IMR-90 (cell line): Measurements from ENCODE around the gene MYO9A. TPM values are rescaled to one million over a fixed set of nuclear protein-coding genes. Genes with fewer than 3 reads are reported as not detected.

Experiments used
- ATAC-seq: fragments of 200-7000 bp; cut with Tn5 transposase; 2 replicates; pipeline ENCODE4 v1.9.1; 2020; ENCODE audit warnings: low read depth, mild to moderate bottlenecking, moderate library complexity
- BruUV-seq: library from RNA; stranded (reverse); fragments of 400-500 nt; replicated peaks from 2 replicates; lab custom pipeline; 2021; lab: Mats Ljungman, UMichigan
- CTCF ChIA-PET: fragments of 300-600 bp; formaldehyde crosslinking; extraction: SDS; loops from one replicate; lab custom pipeline; 2021; ENCODE audit warnings: antibody characterized with exemption; lab: Yijun Ruan, JAX
- POLR2A ChIA-PET: fragments of 300-600 bp; sonication (Branson Sonifier 250); formaldehyde crosslinking; loops from one replicate; lab custom pipeline; 2022; ENCODE audit warnings: antibody characterized with exemption; ENCODE audit not compliant: unreplicated experiment; lab: Charles Lee
- DNase-seq: peaks from one replicate; pipeline ENCODE4 v3.0.0; 2013
- H2AFZ ChIP-seq: replicated peaks from 2 replicates; pipeline ENCODE3; 2013; ENCODE audit warnings: low read length, mild to moderate bottlenecking; ENCODE audit not compliant: poor library complexity
- H2AK5ac ChIP-seq: 2 replicates; pipeline ENCODE4 v1.6.1; 2013; ENCODE audit warnings: low read depth, low read length, inconsistent platforms
- H2AK9ac ChIP-seq: replicated peaks from 2 replicates; pipeline ENCODE3; 2013; ENCODE audit warnings: mild to moderate bottlenecking, low read depth, low read length, moderate library complexity; ENCODE audit not compliant: poor library complexity
- H2BK120ac ChIP-seq: 2 replicates; pipeline ENCODE4 v1.6.1; 2013; ENCODE audit warnings: low read depth, low read length, inconsistent platforms
- H2BK15ac ChIP-seq: 3 replicates; pipeline ENCODE4 v1.6.1; 2013; ENCODE audit warnings: low read depth, low read length, inconsistent platforms
- H2BK20ac ChIP-seq: 2 replicates; pipeline ENCODE4 v1.6.1; 2013; ENCODE audit warnings: low read depth, mild to moderate bottlenecking, inconsistent platforms, low read length, moderate library complexity
- H2BK5ac ChIP-seq: 2 replicates; pipeline ENCODE4 v1.6.1; 2013; ENCODE audit warnings: mild to moderate bottlenecking, low read depth, low read length, inconsistent platforms; ENCODE audit not compliant: poor library complexity, severe bottlenecking
- H3K14ac ChIP-seq: replicated peaks from 2 replicates; pipeline ENCODE4 v1.6.1; 2013; ENCODE audit warnings: low read depth, low read length, inconsistent platforms
- H3K18ac ChIP-seq: 2 replicates; pipeline ENCODE4 v1.6.1; 2013; ENCODE audit warnings: low read depth, low read length, control low read depth
- H3K23ac ChIP-seq: 2 replicates; pipeline ENCODE4 v1.6.1; 2013; ENCODE audit warnings: low read depth, low read length, inconsistent platforms
- H3K27ac ChIP-seq: 2 replicates; pipeline ENCODE4 v1.5.1; 2013; ENCODE audit warnings: mild to moderate bottlenecking, control low read depth, low read length; ENCODE audit not compliant: insufficient read depth
- H3K27me3 ChIP-seq: 2 replicates; pipeline ENCODE4 v1.6.1; 2013; ENCODE audit warnings: low read length; ENCODE audit not compliant: control insufficient read depth, insufficient read depth
- H3K36me3 ChIP-seq: 2 replicates; pipeline ENCODE4 v1.6.1; 2013; ENCODE audit warnings: low read length, mixed read lengths; ENCODE audit not compliant: control insufficient read depth, insufficient read depth
- H3K4ac ChIP-seq: 2 replicates; pipeline ENCODE4 v1.6.1; 2013; ENCODE audit warnings: low read depth, low read length, inconsistent platforms
- H3K4me1 ChIP-seq: 2 replicates; pipeline ENCODE4 v1.6.1; 2013; ENCODE audit warnings: low read length, mixed read lengths; ENCODE audit not compliant: control insufficient read depth, insufficient read depth
- H3K4me2 ChIP-seq: 2 replicates; pipeline ENCODE4 v1.6.1; 2013; ENCODE audit warnings: low read depth, mild to moderate bottlenecking, control low read depth, low read length, moderate library complexity
- H3K4me3 ChIP-seq: 2 replicates; pipeline ENCODE4 v1.5.1; 2013; ENCODE audit warnings: low read depth, mild to moderate bottlenecking, control low read depth, low read length, moderate library complexity; ENCODE audit not compliant: insufficient read depth
- H3K56ac ChIP-seq: 2 replicates; pipeline ENCODE4 v1.6.1; 2013; ENCODE audit warnings: low read length, inconsistent platforms; ENCODE audit not compliant: insufficient read depth; ENCODE audit errors: extremely low read depth
- H3K79me1 ChIP-seq, 2 experiments: 2 replicates each; pipeline ENCODE4 v1.6.1; 2013; ENCODE audit warnings: low read length in 2 of 2, inconsistent platforms in 1 of 2, low read depth in 1 of 2
- H3K9ac ChIP-seq: 2 replicates; pipeline ENCODE4 v1.6.1; 2013; ENCODE audit warnings: low read depth, low read length, control low read depth
- H3K9me1 ChIP-seq: 2 replicates; pipeline ENCODE4 v1.6.1; 2013; ENCODE audit warnings: low read length, inconsistent platforms; ENCODE audit not compliant: insufficient read depth
- H3K9me3 ChIP-seq: 2 replicates; pipeline ENCODE4 v1.6.1; 2013; ENCODE audit warnings: low read length; ENCODE audit not compliant: control insufficient read depth, insufficient read depth
- H4K20me1 ChIP-seq: 2 replicates; pipeline ENCODE4 v1.6.1; 2013; ENCODE audit warnings: low read length, inconsistent platforms; ENCODE audit not compliant: insufficient read depth
- H4K5ac ChIP-seq: 2 replicates; pipeline ENCODE4 v1.6.1; 2013; ENCODE audit warnings: mild to moderate bottlenecking, low read depth, low read length, control low read depth
- H4K8ac ChIP-seq, 2 experiments: 2 replicates each; pipeline ENCODE4 v1.6.1; 2013; ENCODE audit warnings: low read depth in 2 of 2, low read length in 2 of 2, control low read depth in 1 of 2, inconsistent platforms in 1 of 2
- H4K91ac ChIP-seq: 2 replicates; pipeline ENCODE4 v1.6.1; 2013; ENCODE audit warnings: low read depth, low read length, inconsistent platforms; ENCODE audit not compliant: insufficient read depth
- BHLHE40 ChIP-seq: fragments of 150-350 bp; IDR thresholded peaks from 2 replicates; pipeline ENCODE4 v1.6.1; 2016; ENCODE audit warnings: mild to moderate bottlenecking, low read depth, low read length
- CEBPB ChIP-seq: IDR thresholded peaks from 2 replicates; pipeline ENCODE4 v1.6.1; 2012; ENCODE audit warnings: low read depth, low read length, improper control_type of control experiment
- CHD1 ChIP-seq: IDR thresholded peaks from 2 replicates; pipeline ENCODE4 v1.6.1; 2012; ENCODE audit warnings: low read depth, low read length, improper control_type of control experiment
- MAFK ChIP-seq: IDR thresholded peaks from 2 replicates; pipeline ENCODE4 v1.6.1; 2012; ENCODE audit warnings: low read depth, low read length, improper control_type of control experiment
- NFE2L2 ChIP-seq: fragments of 150-350 bp; IDR thresholded peaks from 2 replicates; pipeline ENCODE4 v1.6.1; 2016; ENCODE audit warnings: low read depth, mild to moderate bottlenecking, low read length
- POLR2A ChIP-seq: IDR thresholded peaks from 2 replicates; pipeline ENCODE4 v1.6.1; 2012; ENCODE audit warnings: mild to moderate bottlenecking, low read depth, low read length
- RCOR1 ChIP-seq: IDR thresholded peaks from 2 replicates; pipeline ENCODE4 v1.6.1; 2012; ENCODE audit warnings: mild to moderate bottlenecking, low read length, improper control_type of control experiment; ENCODE audit not compliant: insufficient replicate concordance
- WGBS, 2 experiments: methylation state at CpG; one replicate each; pipeline versions ENCODE4 v1.1.5 to v1.1.7; 2013; ENCODE audit warnings: missing lambda C conversion rate in 2 of 2; ENCODE audit not compliant: insufficient read length in 1 of 2; ENCODE audit errors: extremely low coverage in 2 of 2; 5-methylcytosine and 5-hydroxymethylcytosine counted together
- dilution Hi-C: fragments of 300-500 bp; cut with HindIII; formaldehyde crosslinking; loops from one replicate; pipeline ENCODE4 v1.14.3; 2018; ENCODE audit warnings: low sequenced_read_pairs; ENCODE audit not compliant: unreplicated experiment
- in situ Hi-C: fragments of 300-500 bp; cut with MboI; formaldehyde crosslinking; loops from 3 replicates; pipeline ENCODE4 v1.14.3; 2019; ENCODE audit warnings: low sequenced_read_pairs, inconsistent platforms, mixed read lengths
- intact Hi-C: fragments of 100-400 bp; cut with micrococcal nuclease; formaldehyde crosslinking; loops from 2 replicates; pipeline ENCODE4 v1.10.0; 2022
- polyA plus RNA-seq, 3 experiments: library from polyadenylated mRNA; depleted of rRNA; stranded (reverse); fragments of >200 nt; gene quantifications; 2 replicates each; pipeline ENCODE4 v1.2.3, GENCODE V29; 2012; ENCODE audit warnings: low replicate concordance in 1 of 3
- total RNA-seq: library from RNA; depleted of rRNA; stranded (reverse); fragments of >200 nt; gene quantifications from 2 replicates; pipeline ENCODE4 v1.2.3, GENCODE V29; 2012

Gene MYO9A
- total and polyA plus RNA-seq, 2 of the 4 experiments (the other 2 are of a cell fraction): 6.0 to 49.5 TPM

DNA sequence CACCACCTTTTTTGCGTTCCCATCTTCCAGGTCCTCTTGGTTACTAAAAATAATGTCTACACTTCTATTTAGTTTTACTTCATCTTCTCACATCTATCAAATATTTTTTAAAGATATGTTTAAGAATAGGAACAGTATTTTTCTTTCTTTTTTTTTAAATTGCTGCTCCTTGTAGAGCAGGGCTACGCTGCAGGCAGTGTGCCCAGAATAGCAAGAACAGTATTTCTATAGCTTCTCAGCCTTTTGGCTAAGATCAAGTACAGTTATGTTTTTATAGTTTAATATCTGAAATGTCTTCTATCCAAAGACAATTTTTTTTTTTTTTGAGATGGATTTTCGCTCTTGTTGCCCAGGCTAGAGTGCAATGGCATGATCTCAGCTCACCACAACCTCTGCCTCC lies 73.0 kb downstream of the MYO9A start:
- CTCF ChIA-PET: interaction anchor here (1.2 kb wide), 1 partner anchor 24 kb away, joined by 3 read pairs; no protein-coding TSS in a partner anchor
- TF ChIP-seq NFE2L2 (no peak), MAFK (no peak), CEBPB (no peak), BHLHE40 (no peak), POLR2A (no peak), RCOR1 (no peak), CHD1 (no peak)
- H2AK5ac ChIP-seq: no peak overlapping the region
- H2BK5ac ChIP-seq: no peak overlapping the region
- intact Hi-C loops: no loop called here
- H3K9me1 ChIP-seq: no peaks in the 10 kb centered on the region; the same call in none of the 2 replicates
- dilution Hi-C loops: no loop called here
- peaks cover 6% of the 10 kb centered on the region; the same call in 1 of the 2 replicates for H4K20me1 ChIP-seq
- no peak overlapping the region for H3K14ac ChIP-seq
- H3K9ac ChIP-seq: no peak overlapping the region
- no peak overlapping the region for H3K23ac ChIP-seq
- ATAC-seq: no peak
- in situ Hi-C loops: no loop called here
- no peaks in the 10 kb centered on the region for H3K27me3 ChIP-seq
- H2AK9ac ChIP-seq: no peak overlapping the region
- H3K4me2 ChIP-seq: no peak overlapping the region
- no peak overlapping the region for H2BK20ac ChIP-seq
- WGBS, 2 experiments: 100% methylated on average over 1 of the region's 3 CpGs; no CpG with 5 or more reads in 1 of the 2 experiments
- no peak overlapping the region for H4K8ac ChIP-seq
- no peak overlapping the region for H4K5ac ChIP-seq
- no peak overlapping the region for H3K56ac ChIP-seq
- H3K4me1 ChIP-seq: no peaks in the 10 kb centered on the region
- no peak for DNase-seq
- no peak overlapping the region for H3K4ac ChIP-seq
- H2BK120ac ChIP-seq: no peak overlapping the region
- H2BK15ac ChIP-seq: no peak overlapping the region
- POLR2A ChIA-PET: interaction anchor here (0.7 kb wide), 1 partner anchor 13 kb away, joined by 8 read pairs; no protein-coding TSS in a partner anchor
- H3K9me3 ChIP-seq: no peaks in the 10 kb centered on the region
- H4K91ac ChIP-seq: no peak overlapping the region
- H3K36me3 ChIP-seq: peaks cover 8% of the 10 kb centered on the region
- no peak overlapping the region for H3K4me3 ChIP-seq
- no peak overlapping the region for H3K18ac ChIP-seq
- peaks cover 15 to 26% of the 10 kb centered on the region in 2 experiments for H3K79me1 ChIP-seq
- no TSS peak for BruUV-seq
- no peak overlapping the region for H3K27ac ChIP-seq
- no peak overlapping the region for H2AFZ ChIP-seq
